ENCODE data around the gene SKAP1.

SKAP1 gene

GRCh38 chr17:48335146-48335784 is 94.7 kb downstream of the SKAP1 start:
- TF ChIP-seq CTCF (IDR thresholded peaks at IDR 0.05; ENCODE audit: extremely low read depth, missing control alignments): no peak
- DNase-seq (ENCODE audit: low spot score): no peak

GRCh38 chr17:48333034-48333530 is 96.9 kb downstream of the SKAP1 start:
- no peak for DNase-seq (ENCODE audit: low spot score)
- no peak for TF ChIP-seq CTCF (IDR thresholded peaks at IDR 0.05; ENCODE audit: extremely low read depth, missing control alignments)

GRCh38 chr17:48330887-48331286 is 99.1 kb downstream of the SKAP1 start:
- no peak for TF ChIP-seq CTCF (IDR thresholded peaks at IDR 0.05; ENCODE audit: extremely low read depth, missing control alignments)
- DNase-seq (ENCODE audit: low spot score): no peak

GRCh38 chr17:48330421-48330820 is 99.6 kb downstream of the SKAP1 start:
- DNase-seq (ENCODE audit: low spot score): no peak
- no peak for TF ChIP-seq CTCF (IDR thresholded peaks at IDR 0.05; ENCODE audit: extremely low read depth, missing control alignments)

- DNase-seq (ENCODE audit: low spot score): no peak
- TF ChIP-seq CTCF (IDR thresholded peaks at IDR 0.05; ENCODE audit: extremely low read depth, missing control alignments): no peak
Measured at GRCh38 chr17:48328457-48328856, 101.6 kb downstream of the SKAP1 start.

GRCh38 chr17:48326310-48326709 is 103.7 kb downstream of the SKAP1 start:
- no peak for DNase-seq (ENCODE audit: low spot score)
- TF ChIP-seq CTCF (IDR thresholded peaks at IDR 0.05; ENCODE audit: extremely low read depth, missing control alignments): no peak

GRCh38 chr17:48322060-48322459 is 108.0 kb downstream of the SKAP1 start:
- no peak for TF ChIP-seq CTCF (IDR thresholded peaks at IDR 0.05; ENCODE audit: extremely low read depth, missing control alignments)

More at GRCh38 chr17:48322060-48322459, 108.0 kb downstream of the SKAP1 start:
- no peak for DNase-seq (ENCODE audit: low spot score)

Measured in GM20000 (cell line).